H1 (cell line): ENCODE data around the gene GABRR3. TPM values are rescaled to one million over a fixed set of nuclear protein-coding genes. Genes with fewer than 3 reads are reported as not detected.

Source experiments
- CTCF ChIA-PET: fragments of 300-600 bp; sonication (Branson Sonifier 250); formaldehyde crosslinking; loops from one replicate; lab custom pipeline; 2021; ENCODE audit not compliant: partially characterized antibody; lab: Charles Lee
- POLR2A ChIA-PET: fragments of 300-600 bp; sonication (Branson Sonifier 250); formaldehyde crosslinking; loops from one replicate; lab custom pipeline; 2021; ENCODE audit warnings: inconsistent platforms; ENCODE audit not compliant: partially characterized antibody; lab: Charles Lee
- DNase-seq, 2 experiments: peaks; one replicate each; pipeline versions ENCODE4 v3.0.0 to v3.0.0-alpha.2; 2010 to 2022; ENCODE audit warnings: low spot score in 2 of 2, low read depth in 1 of 2, mixed read lengths in 1 of 2
- FAIRE-seq: peaks from 2 replicates; lab custom pipeline; 2011; peaks lifted over from hg19 to GRCh38; lab: Jason Lieb, UNC
- H2AFZ ChIP-seq: 2 replicates; pipeline ENCODE4 v1.8.1; 2012; ENCODE audit warnings: low read length, inconsistent platforms
- H2AK5ac ChIP-seq: 2 replicates; pipeline ENCODE4 v1.6.1; 2013; ENCODE audit warnings: low read depth, low read length
- H2BK120ac ChIP-seq: replicated peaks from 2 replicates; pipeline ENCODE3; 2013; ENCODE audit warnings: low read depth, low read length, inconsistent platforms
- H2BK12ac ChIP-seq: 2 replicates; pipeline ENCODE4 v1.6.1; 2013; ENCODE audit warnings: low read depth, low read length
- H2BK15ac ChIP-seq: 2 replicates; pipeline ENCODE4 v1.6.1; 2013; ENCODE audit warnings: low read length
- H2BK20ac ChIP-seq: 2 replicates; pipeline ENCODE4 v1.6.1; 2013; ENCODE audit warnings: low read length
- H2BK5ac ChIP-seq: 2 replicates; pipeline ENCODE4 v1.6.1; 2013; ENCODE audit warnings: low read depth, low read length
- H3K14ac ChIP-seq: 2 replicates; pipeline ENCODE4 v1.6.1; 2013; ENCODE audit warnings: inconsistent platforms; ENCODE audit not compliant: insufficient read length
- H3K18ac ChIP-seq: 2 replicates; pipeline ENCODE4 v1.6.1; 2013; ENCODE audit warnings: low read length; ENCODE audit errors: extremely low read depth
- H3K23ac ChIP-seq: 2 replicates; pipeline ENCODE4 v1.6.1; 2013; ENCODE audit warnings: inconsistent platforms; ENCODE audit not compliant: insufficient read length
- H3K23me2 ChIP-seq: 2 replicates; pipeline ENCODE4 v1.6.1; 2013; ENCODE audit warnings: low read depth, low read length
- H3K27ac ChIP-seq: 2 replicates; pipeline ENCODE4 v1.6.1; 2011; ENCODE audit warnings: low read depth, low read length, inconsistent platforms
- H3K27me3 ChIP-seq, 4 experiments: replicated peaks in 1 of 4; 1 replicate in 1 of 4; 2 replicates in 3 of 4; pipeline versions ENCODE4 v1.6.1 to v1.8.1; 2011 to 2013; ENCODE audit warnings: low read length in 3 of 4, mild to moderate bottlenecking in 3 of 4, inconsistent platforms in 2 of 4, mixed read lengths in 2 of 4, moderate library complexity in 1 of 4; ENCODE audit not compliant: control insufficient read depth in 3 of 4, insufficient read depth in 3 of 4; ENCODE audit errors: extremely low read depth in 1 of 4
- H3K36me3 ChIP-seq, 4 experiments: 2 replicates each; pipeline versions ENCODE4 v1.6.1 to v1.8.1; 2011 to 2013; ENCODE audit warnings: mild to moderate bottlenecking in 4 of 4, low read length in 3 of 4, moderate library complexity in 2 of 4, control low read depth in 1 of 4, inconsistent platforms in 1 of 4; ENCODE audit not compliant: insufficient read depth in 4 of 4, control insufficient read depth in 2 of 4
- H3K4ac ChIP-seq: replicated peaks from 2 replicates; pipeline ENCODE3; 2013; ENCODE audit warnings: low read length, low read depth, mixed read lengths, inconsistent platforms; ENCODE audit not compliant: insufficient read length
- H3K4me1 ChIP-seq, 4 experiments: replicated peaks in 1 of 4; 1 replicate in 1 of 4; 2 replicates in 3 of 4; pipeline versions ENCODE4 v1.6.1 to v1.8.1; 2011 to 2013; ENCODE audit warnings: low read length in 3 of 4, inconsistent platforms in 2 of 4, mixed read lengths in 1 of 4; ENCODE audit not compliant: insufficient read depth in 4 of 4, control insufficient read depth in 3 of 4
- H3K4me2 ChIP-seq, 2 experiments: 2 replicates each; pipeline versions ENCODE4 v1.6.1 to v1.8.1; 2011 to 2013; ENCODE audit warnings: low read depth in 2 of 2, low read length in 2 of 2, control low read depth in 1 of 2, inconsistent platforms in 1 of 2, mild to moderate bottlenecking in 1 of 2; ENCODE audit not compliant: insufficient read depth in 1 of 2
- H3K4me3 ChIP-seq, 4 experiments: fragments of 200-600, 300-600 bp in 1 of 4; sonication (generic), shearing (Covaris generic), sonication (Bioruptor Twin) in 1 of 4; 2 replicates each; pipeline versions ENCODE4 v1.5.1 to v1.8.1; 2011 to 2016; ENCODE audit warnings: low read length in 4 of 4, low read depth in 3 of 4, control low read depth in 2 of 4, inconsistent platforms in 2 of 4, mild to moderate bottlenecking in 2 of 4, mixed read lengths in 1 of 4, moderate library complexity in 1 of 4; ENCODE audit not compliant: insufficient read depth in 2 of 4; ENCODE audit errors: extremely low read depth in 1 of 4
- H3K56ac ChIP-seq: replicated peaks from 2 replicates; pipeline ENCODE3; 2013; ENCODE audit warnings: low read depth, mild to moderate bottlenecking, mixed read lengths, low read length, inconsistent platforms; ENCODE audit not compliant: insufficient read length
- H3K79me1 ChIP-seq: 2 replicates; pipeline ENCODE4 v1.6.1; 2013; ENCODE audit warnings: low read depth, low read length, control low read depth
- H3K79me2 ChIP-seq, 2 experiments: 2 replicates each; pipeline versions ENCODE4 v1.6.1 to v1.8.1; 2012 to 2013; ENCODE audit warnings: low read length in 2 of 2, mild to moderate bottlenecking in 2 of 2, inconsistent platforms in 1 of 2; ENCODE audit not compliant: insufficient read depth in 2 of 2, control insufficient read depth in 1 of 2
- H3K9ac ChIP-seq, 4 experiments: replicated peaks in 1 of 4; 1 replicate in 1 of 4; 2 replicates in 3 of 4; pipeline versions ENCODE4 v1.6.1 to v1.8.1; 2011 to 2013; ENCODE audit warnings: low read depth in 3 of 4, low read length in 3 of 4, control low read depth in 2 of 4, mild to moderate bottlenecking in 2 of 4, moderate library complexity in 2 of 4, inconsistent platforms in 1 of 4; ENCODE audit errors: extremely low read depth in 1 of 4
- H3K9me3 ChIP-seq, 2 experiments: 2 replicates each; pipeline versions ENCODE4 v1.6.1 to v1.8.1; 2012 to 2013; ENCODE audit warnings: mild to moderate bottlenecking in 2 of 2, moderate library complexity in 2 of 2, control low read depth in 1 of 2, inconsistent platforms in 1 of 2, low read depth in 1 of 2, low read length in 1 of 2, mixed read lengths in 1 of 2; ENCODE audit not compliant: insufficient read depth in 2 of 2
- H4K20me1 ChIP-seq, 2 experiments: replicated peaks in 1 of 2; 2 replicates each; pipeline versions ENCODE3 to v1.8.1; 2011 to 2013; ENCODE audit warnings: inconsistent platforms in 2 of 2, low read length in 2 of 2, mild to moderate bottlenecking in 1 of 2; ENCODE audit not compliant: insufficient read depth in 2 of 2, control insufficient read depth in 1 of 2
- H4K5ac ChIP-seq: 2 replicates; pipeline ENCODE4 v1.6.1; 2013; ENCODE audit warnings: low read length, low read depth, mixed read lengths, inconsistent platforms; ENCODE audit not compliant: insufficient read length
- H4K8ac ChIP-seq: 2 replicates; pipeline ENCODE4 v1.8.0; 2013; ENCODE audit warnings: mild to moderate bottlenecking, moderate library complexity, low read length, inconsistent platforms; ENCODE audit not compliant: insufficient read depth; ENCODE audit errors: extremely low read depth
- H4K91ac ChIP-seq: replicated peaks from 2 replicates; pipeline ENCODE3; 2013; ENCODE audit warnings: low read length, mixed read lengths, inconsistent platforms; ENCODE audit not compliant: insufficient read length
- ASH2L ChIP-seq: fragments of 200-600, 300-600 bp; sonication (generic); IDR thresholded peaks from one replicate; pipeline ENCODE4 v1.7.1; 2017; ENCODE audit warnings: low read length
- EP300 ChIP-seq, 2 experiments: IDR thresholded peaks; 1 replicate in 1 of 2; 2 replicates in 1 of 2; pipeline ENCODE4 v1.6.1; 2011 to 2012; ENCODE audit warnings: low read depth in 2 of 2, low read length in 2 of 2, mild to moderate bottlenecking in 2 of 2, borderline replicate concordance in 1 of 2, inconsistent platforms in 1 of 2, moderate library complexity in 1 of 2
- GTF2F1 ChIP-seq: IDR thresholded peaks from 2 replicates; pipeline ENCODE4 v1.6.1; 2012; ENCODE audit warnings: low read depth, low read length, improper control_type of control experiment, borderline replicate concordance
- HDAC2 ChIP-seq, 2 experiments: fragments of 300-600 bp in 1 of 2; sonication (generic) in 1 of 2; IDR thresholded peaks; 2 replicates each; pipeline ENCODE4 v1.6.1; 2011 to 2012; ENCODE audit warnings: low read depth in 2 of 2, low read length in 2 of 2, mild to moderate bottlenecking in 2 of 2, moderate library complexity in 2 of 2, borderline replicate concordance in 1 of 2, inconsistent platforms in 1 of 2
- JUND ChIP-seq: IDR thresholded peaks from 2 replicates; pipeline ENCODE4 v1.6.1; 2011; ENCODE audit warnings: mild to moderate bottlenecking, improper control_type of control experiment, low read length
- KDM1A ChIP-seq: fragments of 200-600, 300-600 bp; sonication (generic); IDR thresholded peaks from 2 replicates; pipeline ENCODE4 v1.7.1; 2016; ENCODE audit warnings: mild to moderate bottlenecking, low read length, borderline replicate concordance
- KDM5A ChIP-seq: fragments of 200-600 bp; IDR thresholded peaks from 2 replicates; pipeline ENCODE4 v1.7.1; 2012; ENCODE audit warnings: mild to moderate bottlenecking, low read length, inconsistent platforms, mixed read lengths
- POLR2A ChIP-seq, 2 experiments: IDR thresholded peaks; 1 replicate in 1 of 2; 2 replicates in 1 of 2; pipeline ENCODE4 v1.6.1; 2011; ENCODE audit warnings: low read depth in 2 of 2, low read length in 2 of 2, mild to moderate bottlenecking in 2 of 2; ENCODE audit errors: control extremely low read depth in 1 of 2
- SP1 ChIP-seq: IDR thresholded peaks from 2 replicates; pipeline ENCODE4 v1.6.1; 2011; ENCODE audit warnings: low read depth, low read length
- SRF ChIP-seq: IDR thresholded peaks from 2 replicates; pipeline ENCODE4 v1.6.1; 2011; ENCODE audit warnings: mild to moderate bottlenecking, low read depth, low read length, moderate library complexity
- WGBS, 2 experiments: shearing (Covaris generic) in 1 of 2; methylation state at CpG; one replicate each; pipeline versions ENCODE4 v1.1.6 to v1.1.7; 2013 to 2015; ENCODE audit warnings: low lambda C conversion rate in 2 of 2, mixed read lengths in 2 of 2, inconsistent platforms in 1 of 2, low coverage in 1 of 2, missing lambda C conversion rate in 1 of 2; ENCODE audit not compliant: insufficient replicate concordance in 2 of 2, insufficient coverage in 1 of 2, insufficient read length in 1 of 2; ENCODE audit errors: extremely low coverage in 1 of 2, missing lambda C conversion rate in 1 of 2; 5-methylcytosine and 5-hydroxymethylcytosine counted together
- polyA plus RNA-seq, 7 experiments: library from polyadenylated mRNA; depleted of rRNA in 3 of 7; stranded (reverse) in 5 of 7; unstranded in 2 of 7; fragments of >200 nt in 5 of 7; fragments of 200-250 nt in 2 of 7; gene quantifications; 1 replicate in 5 of 7; 2 replicates in 1 of 7; 4 replicates in 1 of 7; pipeline versions ENCODE4 v1.2.1 to v1.2.3, GENCODE V29; 2011 to 2013; ENCODE audit warnings: missing spikeins in 2 of 7, mixed read lengths in 2 of 7
- total RNA-seq: library from RNA; stranded (reverse); fragmentation: NEBNext Ultra II Directional; extraction: Animal tissue kit (Norgen Biotek cat#: 25700); gene quantifications from 2 replicates; pipeline ENCODE4 v1.2.1, GENCODE V29; 2021
- TF ChIP-seq, protein P1 (sequence below): IDR thresholded peaks from 2 replicates; pipeline ENCODE4 v1.6.1; 2012; ENCODE audit warnings: low read length, inconsistent platforms
- TF ChIP-seq, protein P2 (sequence below): IDR thresholded peaks from 2 replicates; pipeline ENCODE4 v1.6.1; 2011; ENCODE audit warnings: low read depth, mild to moderate bottlenecking, low read length; ENCODE audit not compliant: insufficient read depth

The GABRR3 gene
- total and polyA plus RNA-seq, 2 of the 8 experiments (the other 6 are each of a cell fraction or from before 2014, with no cell fraction given), result not detected

DNA sequence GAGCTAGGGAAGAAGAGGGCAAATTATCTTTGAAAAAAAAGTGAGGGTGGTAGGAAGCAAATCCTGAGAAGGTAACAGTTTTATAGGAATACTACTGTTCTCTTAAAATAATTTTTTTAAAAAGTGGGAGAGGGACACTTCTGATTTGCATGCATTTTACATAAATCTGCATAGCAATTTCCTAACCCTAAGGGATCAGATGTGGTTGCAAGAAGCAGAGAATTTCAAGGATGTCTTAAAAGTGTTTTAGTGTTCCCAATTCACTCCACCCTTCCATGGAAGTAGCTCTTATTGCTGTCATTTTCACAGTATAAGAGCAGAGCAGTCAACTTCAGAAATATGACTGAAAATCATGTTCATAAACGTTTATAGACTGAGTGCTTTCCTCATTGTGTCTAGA is 35.1 kb downstream of the GABRR3 start:
- Histone ChIP-seq H3K4ac (no peak overlapping the region), H3K79me2 (no peaks in the 10 kb centered on the region), H2BK120ac (no peak overlapping the region), H3K56ac (no peak overlapping the region), H3K18ac (no peak overlapping the region), H3K14ac (no peak overlapping the region), H2BK20ac (no peak overlapping the region), H3K4me2 (no peak overlapping the region), H3K23me2 (no peaks in the 10 kb centered on the region), H3K4me1 (no peaks in the 10 kb centered on the region), H3K27ac (no peak overlapping the region), H2AFZ (no peak overlapping the region), H2AK5ac (no peak overlapping the region), H3K79me1 (no peaks in the 10 kb centered on the region), H3K9me3 (no peaks in the 10 kb centered on the region), H2BK12ac (no peak overlapping the region), H4K8ac (no peak overlapping the region), H3K9ac (no peak overlapping the region), H4K91ac (no peak overlapping the region), H3K4me3 (no peak overlapping the region), H4K20me1 (no peaks in the 10 kb centered on the region), H2BK15ac (no peak overlapping the region), H2BK5ac (no peak overlapping the region), H3K27me3 (peaks cover 0 to 1% (median 0%) of the 10 kb centered on the region in 4 experiments; a peak in 2 of 7 replicates), H4K5ac (no peak overlapping the region), H3K23ac (no peak overlapping the region), H3K36me3 (no peaks in the 10 kb centered on the region)
- POLR2A ChIA-PET, result no interaction called here
- 84% methylated on average over 1 of the region's 1 CpG; no CpG with 5 or more reads in 1 of the 2 experiments for WGBS, 2 experiments
- FAIRE-seq, result no peak
- CTCF ChIA-PET, result interaction anchor here (1.4 to 1.6 kb wide), 3 partner anchors 13 to 24 kb away, joined by 3 to 4 read pairs (median 4); no protein-coding TSS in a partner anchor
- no peak for DNase-seq
- TF ChIP-seq SRF (no peak), KDM5A (no peak), JUND (no peak), SP1 (no peak), HDAC2 (IDR thresholded peaks at IDR 0.05; ENCODE audit: borderline replicate concordance in 1 of 2, low read depth in 2 of 2, low read length in 2 of 2) (no peak), KDM1A (no peak), POLR2A (IDR thresholded peaks at IDR 0.05; ENCODE audit: control extremely low read depth in 1 of 2, low read depth in 2 of 2, low read length in 2 of 2) (no peak), GTF2F1 (no peak), ASH2L (no peak), EP300 (IDR thresholded peaks at IDR 0.05; ENCODE audit: borderline replicate concordance in 1 of 2, low read depth in 2 of 2, low read length in 2 of 2) (no peak)
- TF ChIP-seq, protein P1, sequence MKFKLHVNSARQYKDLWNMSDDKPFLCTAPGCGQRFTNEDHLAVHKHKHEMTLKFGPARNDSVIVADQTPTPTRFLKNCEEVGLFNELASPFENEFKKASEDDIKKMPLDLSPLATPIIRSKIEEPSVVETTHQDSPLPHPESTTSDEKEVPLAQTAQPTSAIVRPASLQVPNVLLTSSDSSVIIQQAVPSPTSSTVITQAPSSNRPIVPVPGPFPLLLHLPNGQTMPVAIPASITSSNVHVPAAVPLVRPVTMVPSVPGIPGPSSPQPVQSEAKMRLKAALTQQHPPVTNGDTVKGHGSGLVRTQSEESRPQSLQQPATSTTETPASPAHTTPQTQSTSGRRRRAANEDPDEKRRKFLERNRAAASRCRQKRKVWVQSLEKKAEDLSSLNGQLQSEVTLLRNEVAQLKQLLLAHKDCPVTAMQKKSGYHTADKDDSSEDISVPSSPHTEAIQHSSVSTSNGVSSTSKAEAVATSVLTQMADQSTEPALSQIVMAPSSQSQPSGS, result no peak
- TF ChIP-seq, protein P2, sequence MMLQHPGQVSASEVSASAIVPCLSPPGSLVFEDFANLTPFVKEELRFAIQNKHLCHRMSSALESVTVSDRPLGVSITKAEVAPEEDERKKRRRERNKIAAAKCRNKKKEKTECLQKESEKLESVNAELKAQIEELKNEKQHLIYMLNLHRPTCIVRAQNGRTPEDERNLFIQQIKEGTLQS, result no peak
